Tibial artery (tissue), 4 donors: ENCODE results near the gene TM4SF4.
A peak's percentile ranks its signal among the peaks of the same experiment; 100 is the strongest.

Experiments used
- DNase-seq, 2 donors: peaks; one replicate each; pipeline ENCODE4 v3.0.0-alpha.2; 2019
- H3K27ac ChIP-seq, 2 donors: fragments of 200-600 bp; sonication (generic) in 1 of 2; 1 replicate in 1 of 2; 2 replicates in 1 of 2; pipeline ENCODE4 v1.5.1; 2018 to 2019; ENCODE audit warnings: mild to moderate bottlenecking in 1 of 2
- H3K27me3 ChIP-seq, 2 donors: fragments of 200-600 bp; sonication (generic) in 1 of 2; one replicate each; pipeline versions ENCODE4 v1.5.1 to v1.6.0; 2016 to 2019
- H3K36me3 ChIP-seq, 3 donors: fragments of 200-600 bp; sonication (generic) in 2 of 3; one replicate each; pipeline ENCODE4 v1.5.1; 2016 to 2019; ENCODE audit warnings: mild to moderate bottlenecking in 2 of 3
- H3K4me1 ChIP-seq, 4 donors: fragments of 200-600 bp; sonication (generic) in 2 of 4; 1 replicate in 3 of 4; 2 replicates in 1 of 4; pipeline ENCODE4 v1.5.1; 2016 to 2019
- H3K4me3 ChIP-seq, 2 donors: fragments of 200-600 bp; sonication (generic) in 1 of 2; 1 replicate in 1 of 2; 2 replicates in 1 of 2; pipeline ENCODE4 v1.5.1; 2018 to 2019; ENCODE audit warnings: mild to moderate bottlenecking in 2 of 2
- H3K9me3 ChIP-seq, 3 donors: fragments of 200-600 bp; sonication (generic) in 1 of 3; one replicate each; pipeline ENCODE4 v1.5.1; 2016 to 2019
- CTCF ChIP-seq, 2 experiments: fragments of 200-600 bp in 1 of 2; fragments of 450-650 bp in 1 of 2; IDR thresholded peaks; one replicate each; pipeline ENCODE4 v1.5.1; 2017 to 2019; ENCODE audit warnings: antibody characterized with exemption in 2 of 2, mild to moderate bottlenecking in 1 of 2, moderate library complexity in 1 of 2
- intact Hi-C: fragments of 100-400 bp; cut with DNase I; formaldehyde crosslinking; loops from one replicate; pipeline ENCODE4 v1.15.0; 2023; ENCODE audit warnings: low total_unique reads

The TM4SF4 gene

GRCh38 chr3:149534671-149535332 is 60.3 kb downstream of the TM4SF4 start:
- Histone ChIP-seq H3K27ac (peak overlapping the region; percentile 64 to 66), H3K27me3 (no peaks in the 10 kb centered on the region), H3K4me1 (peaks cover 0 to 79% (median 63%) of the 10 kb centered on the region in 4 donors), H3K4me3 (no peak overlapping the region), H3K36me3 (no peaks in the 10 kb centered on the region), H3K9me3 (no peaks in the 10 kb centered on the region)
- intact Hi-C loops = loop anchor here (2.0 kb wide), 1 partner anchor 124 kb away; the partner anchor contains the start of gene WWTR1
- no peak for DNase-seq
- TF ChIP-seq CTCF (IDR thresholded peaks at IDR 0.05) = no peak

DNA sequence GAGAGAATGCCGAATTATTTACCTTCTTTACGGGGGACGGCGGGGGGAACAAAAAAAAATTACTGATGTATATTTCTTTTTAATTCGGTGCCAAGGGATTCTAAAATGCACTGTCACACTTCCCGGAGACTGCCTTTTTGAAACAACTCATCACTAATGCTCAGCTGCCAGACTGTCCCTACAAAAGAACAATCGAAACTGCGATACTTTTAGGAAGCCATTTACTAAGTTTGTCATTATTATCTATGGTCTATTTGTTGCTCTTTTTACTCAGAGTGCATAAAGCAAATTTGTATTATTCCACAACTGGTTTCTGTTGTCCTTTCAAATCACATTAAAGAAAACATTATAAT is 60.8 kb downstream of the TM4SF4 start:
- TF ChIP-seq CTCF (IDR thresholded peaks at IDR 0.05) = no peak
- H3K36me3 ChIP-seq = no peaks in the 10 kb centered on the region
- DNase-seq = no peak
- intact Hi-C loops = loop anchor here (2.0 kb wide), 1 partner anchor 123 kb away; the partner anchor contains the start of gene WWTR1
- peaks cover 0 to 82% (median 65%) of the 10 kb centered on the region in 4 donors for H3K4me1 ChIP-seq
- no peak overlapping the region for H3K4me3 ChIP-seq
- H3K27ac ChIP-seq = peak overlapping the region; percentile 64 to 66
- no peaks in the 10 kb centered on the region for H3K9me3 ChIP-seq
- H3K27me3 ChIP-seq = no peaks in the 10 kb centered on the region

- H3K9me3 ChIP-seq = no peaks in the 10 kb centered on the region
- H3K27me3 ChIP-seq = no peaks in the 10 kb centered on the region
- H3K27ac ChIP-seq = peak overlapping the region in 1 of 2 donors; percentile 49
- peak in 1 of 2 donors; percentile 74 for DNase-seq
- intact Hi-C loops = no loop called here
- peak overlapping the region in 1 of 2 donors; percentile 9 for H3K4me3 ChIP-seq
- TF ChIP-seq CTCF (IDR thresholded peaks at IDR 0.05) = no peak
- peaks cover 2 to 5% (median 4%) of the 10 kb centered on the region in 3 donors for H3K36me3 ChIP-seq
- H3K4me1 ChIP-seq = peaks cover 0 to 82% (median 60%) of the 10 kb centered on the region in 4 donors
Observed at GRCh38 chr3:149536429-149536828, 61.9 kb downstream of the TM4SF4 start.

DNA sequence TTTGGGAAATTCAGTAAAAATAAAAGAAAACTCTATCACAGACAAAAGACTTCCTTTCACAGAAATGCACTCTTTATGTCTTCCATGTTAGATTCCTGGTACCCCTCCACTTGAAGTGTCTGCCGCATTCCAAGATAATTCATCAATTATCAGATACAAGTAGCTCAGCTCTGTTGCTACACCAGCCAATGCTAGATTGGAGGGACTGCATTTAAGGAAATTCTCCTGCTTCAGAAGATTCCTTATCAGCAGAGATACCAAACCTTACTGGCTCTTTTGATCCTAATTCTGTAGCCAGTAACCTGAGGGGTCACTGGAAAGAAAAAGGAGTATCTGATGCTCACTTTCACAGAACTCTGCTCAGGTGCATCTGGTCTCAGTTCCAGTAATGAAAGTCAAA is 63.9 kb downstream of the TM4SF4 start:
- TF ChIP-seq CTCF (IDR thresholded peaks at IDR 0.05) = no peak
- intact Hi-C loops = no loop called here
- Histone ChIP-seq H3K9me3 (no peaks in the 10 kb centered on the region), H3K4me1 (peaks cover 0 to 79% (median 48%) of the 10 kb centered on the region in 4 donors), H3K27me3 (no peaks in the 10 kb centered on the region), H3K27ac (no peak overlapping the region), H3K36me3 (peaks cover 11 to 15% (median 13%) of the 10 kb centered on the region in 3 donors), H3K4me3 (no peak overlapping the region)
- DNase-seq = no peak

DNA sequence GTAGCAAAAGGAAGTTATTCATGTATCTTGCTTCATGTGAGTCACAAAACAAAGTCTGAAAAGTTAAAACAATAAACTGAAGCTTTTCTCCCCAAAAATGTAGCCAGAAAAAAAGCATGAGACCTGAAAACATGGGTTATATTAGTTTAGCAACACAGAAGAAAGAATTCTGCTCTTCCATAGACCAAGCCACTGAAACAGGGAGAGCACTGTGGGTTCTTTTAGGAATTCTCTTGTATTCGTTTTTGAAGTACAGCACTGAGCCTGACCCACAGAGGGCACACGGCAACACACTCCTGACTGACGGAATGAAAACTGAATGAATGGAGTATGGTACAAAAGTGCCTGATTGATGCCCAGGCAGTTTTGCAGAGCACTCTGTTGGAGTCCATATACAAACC is 66.6 kb downstream of the TM4SF4 start:
- intact Hi-C loops = no loop called here
- no peaks in the 10 kb centered on the region for H3K27me3 ChIP-seq
- no peak overlapping the region for H3K4me3 ChIP-seq
- no peak for DNase-seq
- peak overlapping the region; percentile 2 to 30 for H3K27ac ChIP-seq
- peaks cover 11 to 15% (median 13%) of the 10 kb centered on the region in 3 donors for H3K36me3 ChIP-seq
- H3K4me1 ChIP-seq = peaks cover 0 to 52% (median 26%) of the 10 kb centered on the region in 4 donors
- H3K9me3 ChIP-seq = no peaks in the 10 kb centered on the region
- peak in 1 of 2 experiments; percentile 17 for TF ChIP-seq CTCF (IDR thresholded peaks at IDR 0.05)
